SU-DHL-6 (cell line): ENCODE results near the gene TSPAN12.

Source experiments
- H2AFZ ChIP-seq: fragments of 200-600 bp; sonication (generic); 2 replicates; pipeline ENCODE4 v1.6.1; 2014; ENCODE audit warnings: low read depth, mild to moderate bottlenecking, moderate library complexity, mixed read lengths, antibody characterized with exemption, low read length; ENCODE audit not compliant: severe bottlenecking
- H3F3A ChIP-seq: fragments of 200-600 bp; shearing (Covaris generic); 2 replicates; pipeline ENCODE4 v1.6.0; 2016; ENCODE audit warnings: antibody characterized with exemption, mild to moderate bottlenecking; ENCODE audit not compliant: insufficient read depth
- H3K27ac ChIP-seq: fragments of 200-600 bp; sonication (generic); 2 replicates; pipeline ENCODE4 v1.5.1; 2016; ENCODE audit warnings: low read depth, mild to moderate bottlenecking, low read length, moderate library complexity, mixed read lengths
- H3K27me3 ChIP-seq: fragments of 200-600 bp; sonication (generic), shearing (Covaris generic); 2 replicates; pipeline ENCODE4 v1.6.0; 2014; ENCODE audit warnings: mild to moderate bottlenecking, low read length
- H3K36me3 ChIP-seq: fragments of 200-600 bp; sonication (generic); 2 replicates; pipeline ENCODE4 v1.6.1; 2014; ENCODE audit warnings: mild to moderate bottlenecking, low read length, mixed read lengths
- H3K4me2 ChIP-seq: fragments of 300-600, 200-600 bp; shearing (Covaris generic), sonication (generic); 2 replicates; pipeline ENCODE4 v1.6.0; 2014; ENCODE audit warnings: low read length, low read depth, mild to moderate bottlenecking; ENCODE audit not compliant: poor library complexity, severe bottlenecking
- H3K4me3 ChIP-seq: fragments of 200-600 bp; sonication (generic); 2 replicates; pipeline ENCODE4 v1.5.1; 2014; ENCODE audit warnings: antibody characterized with exemption, low read length, mild to moderate bottlenecking, mixed read lengths; ENCODE audit not compliant: insufficient read depth, poor library complexity, severe bottlenecking
- H3K79me2 ChIP-seq: fragments of 200-600 bp; sonication (generic); 2 replicates; pipeline ENCODE4 v1.6.1; 2014; ENCODE audit warnings: mild to moderate bottlenecking, low read length, moderate library complexity; ENCODE audit not compliant: insufficient read depth
- H3K9ac ChIP-seq: fragments of 200-600 bp; sonication (generic); 2 replicates; pipeline ENCODE4 v1.7.0; 2014; ENCODE audit warnings: mild to moderate bottlenecking, low read length
- H3K9me2 ChIP-seq: fragments of 200-600 bp; sonication (generic); replicated peaks from 2 replicates; pipeline ENCODE4 v1.6.1; 2014; ENCODE audit warnings: low read length; ENCODE audit not compliant: insufficient read depth
- H3K9me3 ChIP-seq: fragments of 200-600 bp; sonication (generic); 2 replicates; pipeline ENCODE4 v1.6.1; 2014; ENCODE audit warnings: low read length, mixed read lengths; ENCODE audit not compliant: insufficient read depth
- H4K20me1 ChIP-seq: fragments of 200-600 bp; sonication (generic); 2 replicates; pipeline ENCODE4 v1.6.1; 2014; ENCODE audit warnings: low read depth, mild to moderate bottlenecking, antibody characterized with exemption, low read length, moderate library complexity, mixed read lengths
- EZH2phosphoT487 ChIP-seq: fragments of 200-600 bp; sonication (generic), shearing (Covaris generic); conservative IDR thresholded peaks from 2 replicates; pipeline ENCODE4 v1.6.1; 2018; ENCODE audit warnings: mild to moderate bottlenecking, antibody characterized with exemption, low read length, moderate library complexity, mixed read lengths
- TF ChIP-seq, protein P1 (sequence below): fragments of 200-600 bp; sonication (generic); IDR thresholded peaks from one replicate; pipeline ENCODE4 v1.5.1; 2017; ENCODE audit warnings: antibody characterized with exemption, mild to moderate bottlenecking, low read length, moderate library complexity; ENCODE audit not compliant: insufficient read depth, poor library complexity, severe bottlenecking

TSPAN12 gene

DNA sequence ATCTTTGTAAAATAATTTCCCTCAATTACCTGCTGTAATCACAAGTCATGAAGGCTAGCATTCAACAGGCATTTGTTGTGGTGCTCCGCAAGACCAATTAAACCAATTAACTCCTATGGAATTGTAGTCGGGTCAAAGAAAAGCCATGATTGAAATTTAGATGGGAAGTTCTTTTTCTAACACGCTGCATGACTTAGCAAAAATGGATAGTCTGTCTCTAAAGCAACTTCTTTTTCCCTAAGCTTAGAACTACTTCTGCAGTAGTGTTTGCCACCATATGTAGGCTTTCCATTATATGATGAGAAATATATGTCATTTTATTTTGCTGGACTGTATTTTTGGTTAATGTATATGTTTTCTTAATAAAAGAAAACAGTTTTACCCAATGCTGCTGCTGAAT is 119.1 kb downstream of the TSPAN12 start:
- no peak overlapping the region for H3K4me3 ChIP-seq
- H3K36me3 ChIP-seq: no peaks in the 10 kb centered on the region
- no peak overlapping the region for H3K27ac ChIP-seq
- no peaks in the 10 kb centered on the region; the same call in 1 of the 2 replicates for H3K9me2 ChIP-seq
- no peaks in the 10 kb centered on the region for H4K20me1 ChIP-seq
- H3K9me3 ChIP-seq: no peaks in the 10 kb centered on the region
- H3K4me2 ChIP-seq: no peak overlapping the region
- H3K79me2 ChIP-seq: no peaks in the 10 kb centered on the region
- H3F3A ChIP-seq: no peaks in the 10 kb centered on the region
- TF ChIP-seq, protein P1, sequence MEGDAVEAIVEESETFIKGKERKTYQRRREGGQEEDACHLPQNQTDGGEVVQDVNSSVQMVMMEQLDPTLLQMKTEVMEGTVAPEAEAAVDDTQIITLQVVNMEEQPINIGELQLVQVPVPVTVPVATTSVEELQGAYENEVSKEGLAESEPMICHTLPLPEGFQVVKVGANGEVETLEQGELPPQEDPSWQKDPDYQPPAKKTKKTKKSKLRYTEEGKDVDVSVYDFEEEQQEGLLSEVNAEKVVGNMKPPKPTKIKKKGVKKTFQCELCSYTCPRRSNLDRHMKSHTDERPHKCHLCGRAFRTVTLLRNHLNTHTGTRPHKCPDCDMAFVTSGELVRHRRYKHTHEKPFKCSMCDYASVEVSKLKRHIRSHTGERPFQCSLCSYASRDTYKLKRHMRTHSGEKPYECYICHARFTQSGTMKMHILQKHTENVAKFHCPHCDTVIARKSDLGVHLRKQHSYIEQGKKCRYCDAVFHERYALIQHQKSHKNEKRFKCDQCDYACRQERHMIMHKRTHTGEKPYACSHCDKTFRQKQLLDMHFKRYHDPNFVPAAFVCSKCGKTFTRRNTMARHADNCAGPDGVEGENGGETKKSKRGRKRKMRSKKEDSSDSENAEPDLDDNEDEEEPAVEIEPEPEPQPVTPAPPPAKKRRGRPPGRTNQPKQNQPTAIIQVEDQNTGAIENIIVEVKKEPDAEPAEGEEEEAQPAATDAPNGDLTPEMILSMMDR: no peak
- TF ChIP-seq EZH2phosphoT487: no peak
- H3K27me3 ChIP-seq: no peaks in the 10 kb centered on the region
- H2AFZ ChIP-seq: no peak overlapping the region
- no peak overlapping the region for H3K9ac ChIP-seq
